Measurements from ENCODE around the gene KRT75.

DNA sequence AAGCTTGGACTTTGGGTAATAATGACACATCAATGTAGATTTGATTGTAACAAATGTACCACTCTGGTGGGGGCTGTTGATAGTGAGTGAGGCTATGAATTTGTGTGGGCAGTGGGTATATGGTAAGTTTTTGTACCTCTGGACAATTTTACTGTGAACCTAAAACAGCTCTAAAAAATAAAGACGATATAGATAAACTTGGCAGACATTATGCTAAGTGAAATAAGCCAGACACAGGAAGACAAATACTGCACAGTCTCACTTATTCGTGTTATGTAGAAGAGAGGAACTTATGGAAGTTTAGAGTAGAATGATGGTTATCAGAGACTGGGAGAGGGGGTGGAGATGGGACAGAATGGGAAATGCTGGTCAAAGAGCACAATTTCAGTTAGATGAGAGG, 30.7 kb upstream of the KRT75 start:
- TF ChIP-seq, protein P1, sequence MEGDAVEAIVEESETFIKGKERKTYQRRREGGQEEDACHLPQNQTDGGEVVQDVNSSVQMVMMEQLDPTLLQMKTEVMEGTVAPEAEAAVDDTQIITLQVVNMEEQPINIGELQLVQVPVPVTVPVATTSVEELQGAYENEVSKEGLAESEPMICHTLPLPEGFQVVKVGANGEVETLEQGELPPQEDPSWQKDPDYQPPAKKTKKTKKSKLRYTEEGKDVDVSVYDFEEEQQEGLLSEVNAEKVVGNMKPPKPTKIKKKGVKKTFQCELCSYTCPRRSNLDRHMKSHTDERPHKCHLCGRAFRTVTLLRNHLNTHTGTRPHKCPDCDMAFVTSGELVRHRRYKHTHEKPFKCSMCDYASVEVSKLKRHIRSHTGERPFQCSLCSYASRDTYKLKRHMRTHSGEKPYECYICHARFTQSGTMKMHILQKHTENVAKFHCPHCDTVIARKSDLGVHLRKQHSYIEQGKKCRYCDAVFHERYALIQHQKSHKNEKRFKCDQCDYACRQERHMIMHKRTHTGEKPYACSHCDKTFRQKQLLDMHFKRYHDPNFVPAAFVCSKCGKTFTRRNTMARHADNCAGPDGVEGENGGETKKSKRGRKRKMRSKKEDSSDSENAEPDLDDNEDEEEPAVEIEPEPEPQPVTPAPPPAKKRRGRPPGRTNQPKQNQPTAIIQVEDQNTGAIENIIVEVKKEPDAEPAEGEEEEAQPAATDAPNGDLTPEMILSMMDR (IDR thresholded peaks at IDR 0.05) = no peak
- no peak for TF ChIP-seq POLR2A (IDR thresholded peaks at IDR 0.05)

Measured in adrenal gland (tissue), 5 donors.